GM18867 (cell line): ENCODE results near the gene RSRC1.
A peak's percentile ranks its signal among the peaks of the same experiment; 100 is the strongest.
"Not testable (repeated sequence)": the region's sequence is repeated elsewhere in the genome, so short reads cannot be mapped to it uniquely, and the experiment has no call there.

Experiments used
- ATAC-seq: cut with Tn5 transposase; IDR thresholded peaks from one replicate; pipeline ENCODE4 v1.9.1; 2021; ENCODE audit warnings: mild to moderate bottlenecking, moderate library complexity; ENCODE audit not compliant: unreplicated experiment

RSRC1 gene

DNA sequence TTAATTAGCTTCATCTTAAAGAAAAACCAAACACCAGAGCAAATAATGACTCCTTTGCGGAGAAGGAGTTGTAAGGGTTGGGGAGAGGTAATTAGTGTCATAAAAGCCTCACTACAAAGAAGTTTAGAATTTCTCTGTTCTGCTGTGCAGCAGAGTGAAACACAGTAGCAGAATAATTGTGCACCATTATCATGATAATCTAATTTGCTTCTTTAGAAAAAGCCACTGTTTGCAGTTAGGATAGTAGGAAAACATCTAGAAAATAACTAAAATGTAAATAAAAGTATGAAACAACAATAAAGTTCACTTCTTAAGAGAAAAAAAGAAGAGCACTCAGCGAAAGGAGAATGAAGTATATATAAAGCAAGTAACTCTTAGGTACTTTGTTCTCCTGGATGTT is 9.2 kb upstream of the RSRC1 start:
- no peak for ATAC-seq

DNA sequence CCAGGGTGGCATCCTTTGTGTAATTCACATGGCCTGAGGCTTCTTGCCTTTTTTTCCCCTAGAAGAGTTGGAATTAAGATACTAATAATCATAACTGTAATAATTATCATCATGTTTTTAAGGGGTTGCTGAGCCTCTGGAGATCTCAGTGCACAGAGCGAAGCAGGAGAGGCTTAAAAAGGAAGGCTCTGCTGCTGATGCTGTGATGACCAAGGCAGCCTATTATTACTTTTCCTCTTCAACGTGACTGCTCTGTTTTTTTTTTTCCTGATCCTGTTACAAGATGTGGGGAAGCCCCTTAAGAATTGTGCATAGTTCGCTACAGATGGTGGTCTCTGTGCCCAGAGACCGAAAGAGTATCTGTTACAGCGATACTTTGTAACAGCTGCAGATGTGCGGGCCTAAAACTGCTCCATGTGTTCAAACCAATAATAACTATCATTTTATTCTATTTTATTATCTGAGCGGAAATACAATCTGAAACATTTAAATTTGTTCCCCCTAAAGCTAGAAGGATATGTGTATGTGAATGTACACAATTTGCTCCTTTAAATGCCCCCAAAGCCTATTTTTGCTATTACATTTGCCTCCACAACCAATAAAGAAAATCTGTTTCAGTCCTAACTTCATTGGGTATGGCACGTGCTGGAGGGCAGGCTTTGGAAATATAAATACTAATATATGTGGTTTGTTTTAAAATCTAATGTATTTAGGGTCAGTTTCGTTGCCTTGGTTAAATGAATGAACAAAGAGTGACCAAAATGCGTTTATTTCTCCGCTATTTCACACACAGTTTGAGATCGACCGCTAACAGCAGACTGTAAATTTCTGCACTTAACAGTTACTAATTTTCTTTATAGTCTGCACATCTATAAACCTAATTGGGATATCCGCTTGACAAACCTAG is 8.3 kb upstream of the RSRC1 start:
- ATAC-seq = no peak

DNA sequence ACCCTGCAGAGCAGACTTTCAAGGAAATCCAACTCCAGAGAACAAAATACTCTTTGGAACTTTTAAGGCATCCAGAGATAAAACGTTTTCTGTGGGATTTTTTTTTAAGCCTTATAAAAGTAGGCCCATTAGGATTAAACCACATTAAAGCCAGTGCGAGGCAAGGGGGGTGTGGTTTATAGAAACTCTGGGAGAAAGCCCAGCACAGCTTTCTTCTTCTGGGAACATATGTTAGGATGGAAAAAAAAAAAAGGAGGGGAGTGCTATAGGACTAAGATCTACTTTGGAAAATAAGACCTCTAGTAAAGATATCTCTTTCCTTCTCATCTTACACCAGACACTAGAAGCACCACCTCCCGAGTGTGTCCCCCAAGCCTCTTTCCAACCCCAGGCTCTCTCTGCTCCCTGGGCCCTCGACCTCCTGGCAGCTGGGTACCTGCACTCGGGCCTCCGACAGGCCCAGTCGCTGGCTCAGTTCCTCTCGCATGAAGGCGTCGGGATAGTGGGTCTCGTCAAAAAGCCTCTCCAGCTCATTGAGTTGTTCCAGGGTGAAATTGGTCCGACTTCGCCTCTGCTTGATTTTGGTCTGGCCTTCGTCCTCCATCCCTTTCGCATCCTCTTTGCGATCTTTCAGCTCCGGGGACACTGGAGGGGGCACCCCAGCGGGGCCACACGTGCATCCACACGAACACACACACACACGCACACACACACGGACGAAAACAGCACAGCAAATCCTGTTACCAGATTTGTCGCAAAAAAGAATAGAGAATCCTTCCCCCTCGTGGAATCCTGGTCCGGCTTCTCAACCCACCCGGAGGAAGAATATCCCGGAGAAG is 7.4 kb upstream of the RSRC1 start:
- no peak for ATAC-seq

DNA sequence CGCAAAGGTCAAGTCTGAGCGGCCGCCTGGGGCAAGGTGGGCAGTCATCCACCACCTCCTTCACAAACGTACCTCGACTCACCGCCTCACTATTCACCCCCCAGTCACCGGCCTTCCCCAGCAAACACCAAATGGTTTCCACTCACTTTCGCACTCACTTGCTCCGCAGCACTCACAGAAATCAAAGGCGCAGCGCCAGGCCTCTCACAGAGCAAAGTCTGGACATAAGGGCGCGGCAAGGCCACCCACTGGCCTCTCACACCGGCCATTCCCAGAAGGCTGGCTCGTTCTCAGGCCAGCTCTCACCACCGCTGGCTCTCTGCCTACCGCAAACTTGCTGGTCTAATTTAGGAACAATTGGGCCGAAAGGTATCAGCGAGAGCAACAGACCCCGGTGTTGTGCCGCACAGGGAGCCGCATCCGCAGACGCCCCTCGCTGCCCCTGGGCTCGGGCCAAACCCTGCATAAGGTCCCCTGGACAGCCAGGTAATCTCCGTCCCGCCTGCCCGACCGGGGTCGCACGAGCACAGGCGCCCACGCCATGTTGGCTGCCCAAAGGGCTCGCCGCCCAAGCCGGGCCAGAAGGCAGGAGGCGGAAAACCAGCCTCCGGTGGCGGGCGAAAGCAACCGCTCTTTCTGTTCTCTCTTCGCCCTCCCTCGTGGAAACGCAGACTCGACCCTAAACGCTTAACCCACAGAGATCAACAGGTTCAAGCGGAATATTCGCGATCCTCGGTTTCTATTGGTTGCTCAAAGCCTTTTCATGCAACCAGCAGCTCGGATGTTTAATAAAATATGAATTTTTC is 6.6 kb upstream of the RSRC1 start:
- no peak for ATAC-seq

DNA sequence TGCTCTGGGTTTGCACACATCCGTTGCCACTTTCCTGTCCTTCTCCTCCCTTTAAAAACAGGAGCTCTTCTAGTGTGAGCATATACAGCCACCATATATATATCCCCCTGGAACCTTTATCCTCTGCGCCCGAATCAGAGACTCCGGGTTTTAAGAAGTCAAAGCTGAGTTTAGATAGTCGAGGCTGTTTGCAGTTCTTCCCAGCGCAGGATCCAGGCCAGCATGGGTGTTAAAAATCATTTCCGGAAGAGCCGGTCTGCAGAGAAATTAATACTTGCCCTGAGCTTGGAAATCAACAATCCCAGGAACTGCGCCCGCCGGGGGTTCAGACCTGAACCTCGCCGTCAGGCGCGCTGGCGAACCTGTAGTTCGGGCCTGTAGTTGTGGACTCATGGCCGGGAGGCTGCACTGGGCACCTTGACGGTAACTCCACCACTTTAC is 6.0 kb upstream of the RSRC1 start:
- ATAC-seq = no peak

DNA sequence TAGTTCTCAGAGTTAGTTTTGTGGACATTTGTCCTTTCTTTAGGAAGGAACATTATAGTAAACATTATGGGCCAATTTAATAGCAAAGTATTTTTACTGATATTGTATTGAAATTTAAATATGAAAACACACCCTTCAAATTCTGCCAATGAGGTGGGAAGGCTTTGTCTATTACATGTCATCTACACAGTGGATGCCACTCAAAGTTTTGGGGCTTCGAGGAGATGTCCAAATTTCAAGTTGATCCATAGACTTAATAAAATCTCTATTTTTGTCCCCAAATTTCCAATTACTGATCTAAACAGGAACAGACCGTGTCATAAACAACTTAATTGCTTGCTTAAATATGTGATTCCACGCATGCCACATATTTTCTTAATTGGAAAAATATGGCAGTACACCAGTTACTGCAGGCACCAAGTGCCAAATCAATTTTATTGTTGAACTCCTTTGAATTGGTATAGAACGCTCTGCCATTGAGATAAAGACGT is 5.4 kb upstream of the RSRC1 start:
- ATAC-seq = no peak

DNA sequence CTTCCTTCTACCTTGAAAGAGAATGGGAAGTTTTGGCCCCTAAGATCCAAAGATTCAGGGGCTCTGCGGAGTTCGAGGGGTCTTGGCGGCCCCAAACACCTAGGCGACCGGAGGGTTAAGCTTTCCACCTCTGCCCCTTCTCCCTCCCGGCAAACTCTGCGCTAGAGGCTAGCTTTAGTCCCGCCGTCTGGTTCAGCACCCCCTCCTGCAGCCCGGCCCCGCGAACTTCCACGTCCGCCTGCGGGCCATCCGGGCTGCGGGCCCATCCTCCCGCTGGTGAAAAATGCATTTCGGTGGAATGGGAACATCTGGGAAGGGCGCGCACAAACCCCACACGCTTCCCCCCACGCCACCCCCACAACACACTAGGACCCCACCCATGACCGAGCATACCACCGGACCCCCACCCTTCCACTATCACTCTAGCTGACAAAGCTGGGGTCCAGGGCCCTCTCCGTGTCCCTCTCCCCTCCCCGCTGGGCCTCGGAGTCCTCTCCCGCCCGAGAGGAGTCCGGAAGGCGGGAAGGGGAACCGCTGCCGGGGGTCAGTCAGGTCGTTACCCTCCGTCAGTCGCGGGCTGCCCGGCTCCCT is 4.7 kb upstream of the RSRC1 start:
- ATAC-seq = no peak

DNA sequence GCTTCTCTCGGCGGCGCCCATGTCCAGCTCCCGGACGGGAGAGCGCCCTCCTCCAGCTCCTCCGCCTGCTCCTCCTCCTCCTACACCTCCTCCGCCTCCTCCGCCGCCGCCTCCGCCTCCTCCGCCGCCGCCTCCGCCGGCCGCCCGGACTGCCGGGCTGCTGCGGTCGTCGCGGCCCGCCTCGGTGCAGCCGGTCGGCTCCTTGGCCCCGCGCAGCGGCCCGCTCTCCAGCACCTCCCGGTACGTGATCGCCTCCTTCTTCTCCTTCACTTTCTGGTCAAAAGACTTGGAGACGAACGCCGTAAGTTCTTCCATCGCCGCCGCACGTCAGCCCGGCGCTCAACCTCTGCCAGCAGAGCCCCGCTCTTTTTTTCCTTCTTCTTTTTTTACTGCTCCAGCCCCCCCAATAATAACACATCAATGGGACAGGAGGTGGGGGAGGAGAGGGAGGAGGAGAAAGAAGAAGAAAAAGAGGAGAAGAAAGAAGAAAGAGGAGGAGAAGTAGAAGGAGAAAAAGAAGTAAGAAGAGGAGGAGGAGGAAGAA is 4.1 kb upstream of the RSRC1 start:
- ATAC-seq = no peak

DNA sequence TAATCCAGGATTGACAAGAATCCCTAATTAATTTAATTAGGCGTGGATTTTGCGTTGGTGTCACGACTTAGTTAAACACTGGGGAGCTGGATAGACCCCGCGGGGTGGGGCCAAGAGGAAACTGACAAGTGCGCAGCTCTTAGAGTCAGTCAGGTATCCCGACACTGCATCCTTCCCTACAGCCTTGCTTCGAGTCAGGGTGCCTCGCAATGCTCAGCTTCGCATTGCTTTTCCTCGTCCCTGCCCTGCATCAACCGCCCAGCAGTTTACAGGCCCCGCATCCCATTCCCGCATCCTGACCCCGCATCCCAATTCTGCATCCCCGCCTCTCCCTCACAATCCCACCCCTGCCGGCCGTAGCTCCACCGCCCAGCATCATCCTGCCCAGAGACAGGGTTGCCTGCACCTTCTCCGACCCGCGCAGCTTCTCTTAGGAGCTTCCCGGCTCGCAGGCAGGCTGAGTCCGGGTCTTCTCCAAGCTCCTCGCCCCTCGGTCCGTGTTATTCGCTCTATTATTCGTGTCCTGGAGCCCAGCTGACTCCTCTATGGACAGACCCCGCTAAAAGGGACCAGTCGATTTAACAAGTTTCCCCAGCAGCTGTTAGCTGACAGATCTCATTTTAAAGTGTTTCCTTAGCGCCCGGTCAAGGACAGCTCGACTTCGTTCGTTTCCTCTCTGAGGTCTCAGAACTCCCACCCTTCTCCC is 3.0 kb upstream of the RSRC1 start:
- no peak for ATAC-seq

DNA sequence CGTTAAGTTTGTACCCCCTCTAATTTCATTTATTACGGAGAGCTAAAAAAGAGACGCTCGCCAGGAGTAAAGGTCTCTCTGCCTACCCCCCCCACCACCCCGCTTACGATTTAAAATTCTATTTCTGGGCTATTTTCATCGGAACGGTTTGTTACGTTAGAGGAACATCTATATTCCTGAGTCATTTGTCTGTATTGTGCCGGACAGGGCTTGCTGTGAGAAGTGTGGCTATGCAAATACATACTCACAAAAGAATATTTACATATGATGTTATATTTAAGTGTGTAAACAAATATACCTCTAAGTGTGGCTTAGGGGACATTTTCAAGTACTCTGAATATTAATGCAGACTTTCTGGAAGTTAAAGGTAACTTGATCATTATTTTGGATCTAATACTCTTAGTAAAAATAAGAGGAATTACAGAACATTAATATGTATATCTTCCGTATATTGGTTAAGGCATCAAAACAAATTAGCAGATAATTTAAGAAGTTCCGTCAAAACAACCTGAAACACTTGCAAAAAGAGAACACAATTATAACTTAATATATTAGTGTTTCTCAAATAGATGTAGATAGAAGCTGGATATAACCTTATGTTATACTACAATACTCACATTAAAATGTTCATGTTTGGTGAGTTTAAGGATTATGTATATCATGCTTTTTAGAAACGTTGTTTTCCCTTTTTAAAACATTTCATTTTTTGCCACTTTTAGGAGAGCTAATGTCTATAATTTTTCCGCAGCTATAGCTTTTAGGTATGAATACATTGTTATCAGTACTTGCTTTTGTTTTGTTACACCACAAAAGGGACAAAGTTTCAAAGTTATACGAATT is 2.1 kb upstream of the RSRC1 start:
- peak; percentile 30 for ATAC-seq

DNA sequence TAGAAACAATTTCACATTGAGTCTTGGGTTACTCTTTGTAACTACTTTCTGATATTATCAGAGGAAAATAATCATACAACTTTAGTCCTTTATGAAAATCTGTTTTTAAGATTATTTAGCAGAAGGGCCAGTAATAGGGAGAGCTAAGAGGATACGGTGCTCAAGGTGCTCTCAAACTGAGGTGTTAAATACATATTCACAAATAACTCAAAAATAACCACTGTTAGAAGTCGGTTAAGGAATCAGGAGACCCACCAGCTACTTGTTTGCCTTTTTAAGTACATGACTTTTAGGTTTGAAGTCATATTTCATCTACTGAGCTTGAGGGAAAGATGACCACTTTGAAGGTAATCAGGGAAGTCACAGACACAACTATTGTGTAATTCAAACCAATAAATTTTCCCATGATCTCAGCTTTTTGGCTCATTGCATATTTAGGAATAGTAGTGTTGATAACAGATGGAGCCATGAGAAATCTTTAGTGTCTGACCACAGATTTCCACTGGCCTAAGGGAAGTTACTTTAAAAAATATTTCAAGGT is 1.4 kb upstream of the RSRC1 start:
- no peak for ATAC-seq

DNA sequence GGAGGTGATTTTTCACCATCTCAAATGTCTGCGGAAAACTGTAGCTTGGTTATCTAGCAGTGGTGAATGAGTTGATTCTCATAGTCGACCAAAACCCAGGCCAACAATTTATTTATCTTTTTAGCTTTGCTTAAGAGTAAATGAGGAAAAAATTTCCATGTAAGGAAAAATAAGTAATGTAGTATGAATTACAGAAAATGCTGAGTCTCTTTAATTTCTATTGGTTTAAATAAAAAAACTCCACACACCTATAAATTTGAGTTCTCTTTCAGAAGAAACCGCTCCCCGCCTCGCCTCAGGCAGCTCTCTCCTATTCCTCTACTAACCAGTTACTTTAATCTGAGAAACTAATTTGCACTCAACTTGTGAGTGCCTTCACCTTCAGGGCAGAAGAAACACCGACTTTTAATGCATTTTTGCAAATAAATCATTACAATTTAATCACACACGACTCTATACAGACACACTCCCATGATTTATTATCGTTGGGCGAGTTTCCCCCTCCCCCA is 540 bp upstream of the RSRC1 start:
- peak; percentile 3 for ATAC-seq

DNA sequence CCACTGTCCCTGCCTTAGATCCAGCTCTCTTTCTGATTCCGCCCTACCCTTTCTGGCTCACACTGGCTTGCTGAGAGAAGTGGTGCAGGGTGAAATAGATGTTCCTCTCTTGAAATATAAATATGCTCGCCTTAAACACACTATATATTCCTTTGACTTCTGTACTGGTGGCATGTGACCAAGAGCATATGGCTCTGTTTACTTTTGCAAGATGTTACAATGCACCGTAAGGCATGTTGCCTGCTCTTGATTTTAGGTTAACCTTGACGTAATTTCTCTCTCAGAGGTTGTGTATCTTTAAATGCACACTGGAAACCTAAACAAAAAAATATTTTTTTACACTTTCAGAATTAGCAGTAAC is 749 bp downstream of the RSRC1 start:
- ATAC-seq = no peak

DNA sequence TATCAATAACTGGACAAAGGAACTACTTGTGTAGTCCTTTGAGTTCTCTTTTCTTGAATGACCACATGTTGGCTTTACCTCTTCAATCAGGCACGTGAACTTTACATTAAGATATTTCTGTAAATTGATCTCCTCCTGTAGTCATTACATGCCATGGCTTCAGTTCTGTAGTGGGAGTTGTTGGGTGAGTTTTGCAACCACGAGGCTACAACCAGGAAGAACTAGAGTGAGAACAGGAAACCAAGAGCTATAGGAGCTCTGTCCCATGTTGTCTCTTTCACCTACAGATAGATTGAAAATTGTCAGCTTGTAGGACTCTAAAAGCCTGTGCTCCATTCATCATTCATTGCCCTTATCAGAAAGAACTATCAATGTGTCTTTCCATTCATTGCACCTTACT is 2.0 kb downstream of the RSRC1 start:
- ATAC-seq = no peak

DNA sequence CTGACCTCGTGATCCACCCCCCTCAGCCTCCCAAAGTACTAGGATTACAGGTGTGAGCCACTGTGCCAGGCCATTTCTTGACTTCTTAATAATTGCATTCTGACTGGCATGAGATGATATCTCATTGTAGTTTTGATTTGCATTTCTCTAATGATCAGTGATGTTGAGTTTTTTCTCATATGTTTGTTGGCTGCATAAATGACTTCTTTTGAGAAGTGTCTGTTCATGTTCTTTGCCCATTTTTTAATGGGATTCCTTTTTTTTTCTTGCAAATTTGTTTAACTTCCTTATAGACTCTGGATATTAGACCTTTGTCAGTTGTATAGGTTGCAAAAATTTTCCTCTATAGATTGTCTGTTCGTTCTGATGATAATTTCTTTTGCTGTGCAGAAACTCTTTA is 3.7 kb downstream of the RSRC1 start:
- ATAC-seq = not testable (repeated sequence)

DNA sequence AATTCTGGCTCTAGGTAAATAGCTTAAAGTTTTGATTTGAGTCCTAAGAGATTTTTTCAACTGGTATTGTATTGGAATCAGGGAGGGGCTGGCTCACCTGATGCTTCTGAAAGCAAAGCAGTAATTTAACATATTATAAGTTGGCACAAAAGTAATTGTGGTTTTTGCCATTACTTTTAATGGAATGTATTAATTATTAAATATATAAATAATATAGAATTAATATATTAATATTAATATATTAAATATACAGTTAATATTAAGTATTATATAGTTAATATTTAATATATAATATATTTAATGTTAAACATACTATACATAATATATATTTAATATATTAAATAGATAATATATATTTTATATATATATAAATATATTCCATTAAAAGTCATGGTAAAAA is 10.4 kb downstream of the RSRC1 start:
- no peak for ATAC-seq

DNA sequence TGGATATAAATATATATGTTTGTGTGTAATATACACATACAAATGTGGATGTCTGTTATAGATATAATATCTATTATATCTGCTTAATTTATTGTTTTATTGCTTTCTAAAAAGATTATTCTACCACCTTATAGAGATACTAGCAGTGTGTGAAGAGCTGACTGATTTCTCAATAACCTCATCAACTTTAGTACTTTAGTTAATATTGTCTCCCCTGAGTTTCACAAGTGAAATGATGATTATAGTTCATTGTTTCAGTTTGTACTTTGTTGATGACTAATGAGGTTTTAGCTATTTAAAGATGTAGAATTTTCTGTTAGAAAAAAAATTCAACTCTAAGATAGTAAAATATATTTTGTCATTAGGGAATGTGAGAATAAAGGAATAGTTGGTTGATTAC is 11.4 kb downstream of the RSRC1 start:
- ATAC-seq = peak; percentile 90

DNA sequence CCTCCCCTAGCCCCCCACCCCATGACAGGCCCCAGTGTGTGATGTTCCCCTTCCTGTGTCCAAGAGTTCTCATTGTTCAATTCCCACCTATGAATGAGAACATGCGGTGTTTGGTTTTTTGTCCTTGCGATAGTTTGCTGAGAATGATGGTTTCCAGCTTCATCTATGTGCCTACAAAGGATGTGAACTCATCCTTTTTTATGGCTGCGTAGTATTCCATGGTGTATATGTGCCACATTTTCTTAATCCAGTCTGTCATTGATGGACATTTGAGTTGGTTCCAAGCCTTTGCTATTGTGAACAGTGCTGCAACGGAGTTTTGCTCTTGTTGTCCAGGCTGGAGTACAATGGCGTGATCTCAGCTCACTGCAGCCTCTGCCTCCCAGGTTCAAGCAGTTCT is 12.8 kb downstream of the RSRC1 start:
- ATAC-seq = not testable (repeated sequence)
